MM.1S (cell line): ENCODE results near the gene F11R.

ENCODE experiments used
- DNase-seq: peaks from one replicate; pipeline ENCODE4 v3.0.0-alpha.2; 2015
- H2AFZ ChIP-seq: fragments of 300-600 bp; sonication (generic); 2 replicates; pipeline ENCODE4 v1.6.0; 2016; ENCODE audit warnings: antibody characterized with exemption, low read length
- H3F3A ChIP-seq: fragments of 300-600 bp; sonication (generic); 2 replicates; pipeline ENCODE4 v1.6.1; 2016; ENCODE audit warnings: mild to moderate bottlenecking, antibody characterized with exemption, low read length, moderate library complexity, mixed read lengths; ENCODE audit not compliant: insufficient read depth
- H3K27ac ChIP-seq: fragments of 300-600 bp; sonication (generic); 2 replicates; pipeline ENCODE4 v1.5.1; 2016; ENCODE audit warnings: mild to moderate bottlenecking, low read length
- H3K27me3 ChIP-seq: fragments of 300-600 bp; sonication (generic); replicated peaks from 2 replicates; pipeline ENCODE4 v1.6.0; 2016; ENCODE audit warnings: low read length; ENCODE audit not compliant: insufficient read depth
- H3K36me3 ChIP-seq: fragments of 300-600 bp; sonication (generic); replicated peaks from 2 replicates; pipeline ENCODE4 v1.6.1; 2016; ENCODE audit warnings: mild to moderate bottlenecking, low read length, mixed read lengths; ENCODE audit not compliant: insufficient read depth
- H3K4me1 ChIP-seq: fragments of 300-600 bp; sonication (generic); 2 replicates; pipeline ENCODE4 v1.6.1; 2016; ENCODE audit warnings: low read length, mixed read lengths
- H3K4me2 ChIP-seq: fragments of 300-600 bp; sonication (generic); 2 replicates; pipeline ENCODE4 v1.6.0; 2016; ENCODE audit warnings: low read depth, low read length
- H3K4me3 ChIP-seq: fragments of 300-600 bp; sonication (generic); 2 replicates; pipeline ENCODE4 v1.5.1; 2016; ENCODE audit warnings: low read length, mixed read lengths
- H3K79me2 ChIP-seq: fragments of 300-600 bp; sonication (generic); 2 replicates; pipeline ENCODE4 v1.6.1; 2016; ENCODE audit warnings: mixed run types, low read length, mixed read lengths
- H3K9ac ChIP-seq: fragments of 300-600 bp; sonication (generic); 2 replicates; pipeline ENCODE4 v1.6.1; 2016; ENCODE audit warnings: low read length, mixed read lengths
- H3K9me2 ChIP-seq: fragments of 300-600 bp; sonication (generic); replicated peaks from 2 replicates; pipeline ENCODE4 v1.6.1; 2016; ENCODE audit warnings: mild to moderate bottlenecking, low read length, mixed read lengths; ENCODE audit not compliant: insufficient read depth
- H3K9me3 ChIP-seq: fragments of 300-600 bp; sonication (generic); replicated peaks from 2 replicates; pipeline ENCODE4 v1.6.1; 2016; ENCODE audit warnings: mild to moderate bottlenecking, low read length, mixed read lengths; ENCODE audit not compliant: insufficient read depth
- H4K20me1 ChIP-seq: fragments of 300-600 bp; sonication (generic); 2 replicates; pipeline ENCODE4 v1.6.1; 2016; ENCODE audit warnings: mild to moderate bottlenecking, low read length, moderate library complexity, mixed read lengths; ENCODE audit not compliant: insufficient read depth
- EZH2 ChIP-seq: fragments of 300-600 bp; sonication (generic); optimal IDR thresholded peaks from 2 replicates; pipeline ENCODE3; 2017; ENCODE audit warnings: low read depth, mild to moderate bottlenecking, antibody characterized with exemption, low read length, mixed read lengths
- EZH2phosphoT487 ChIP-seq: fragments of 300-600 bp; sonication (generic); IDR thresholded peaks from 2 replicates; pipeline ENCODE4 v1.6.1; 2018; ENCODE audit warnings: antibody characterized with exemption, low read length
- TF ChIP-seq, protein P1 (sequence below): fragments of 300-600 bp; sonication (generic); IDR thresholded peaks from 2 replicates; pipeline ENCODE4 v1.5.1; 2016; ENCODE audit warnings: antibody characterized with exemption, low read length, mixed read lengths

F11R gene

DNA sequence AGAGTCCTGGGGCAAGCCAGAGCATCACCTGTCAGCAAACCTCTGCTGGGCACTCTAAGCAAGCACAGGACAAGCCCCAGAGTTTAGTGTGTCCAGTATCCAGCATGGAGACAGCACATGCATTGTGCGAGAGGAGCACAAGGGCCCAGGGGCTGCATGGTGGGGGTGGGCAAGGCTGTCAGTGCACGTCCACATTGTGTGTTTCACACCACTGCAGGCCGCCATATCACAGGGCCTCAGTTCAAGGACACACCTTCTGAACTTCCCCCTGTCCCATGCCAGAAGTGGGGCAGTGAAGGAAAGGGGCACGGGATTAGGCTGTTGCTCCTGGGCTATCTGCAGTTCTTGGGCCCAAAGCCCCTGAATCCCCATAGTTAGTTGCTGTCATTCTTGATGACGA is 18.6 kb upstream of the F11R start:
- H3K79me2 ChIP-seq: peaks cover 48% of the 10 kb centered on the region
- H3K9ac ChIP-seq: peak overlapping the region; percentile 72; the same call in 1 of the 2 replicates
- peak overlapping the region; percentile 85 for H3K4me2 ChIP-seq
- peak overlapping the region; percentile 83 for H3K4me3 ChIP-seq
- no peak overlapping the region for H2AFZ ChIP-seq
- H3K36me3 ChIP-seq: peaks cover 10% of the 10 kb centered on the region
- peak overlapping the region; percentile 40; the same call in 1 of the 2 replicates for H3K27ac ChIP-seq
- H4K20me1 ChIP-seq: no peaks in the 10 kb centered on the region
- TF ChIP-seq, protein P1, sequence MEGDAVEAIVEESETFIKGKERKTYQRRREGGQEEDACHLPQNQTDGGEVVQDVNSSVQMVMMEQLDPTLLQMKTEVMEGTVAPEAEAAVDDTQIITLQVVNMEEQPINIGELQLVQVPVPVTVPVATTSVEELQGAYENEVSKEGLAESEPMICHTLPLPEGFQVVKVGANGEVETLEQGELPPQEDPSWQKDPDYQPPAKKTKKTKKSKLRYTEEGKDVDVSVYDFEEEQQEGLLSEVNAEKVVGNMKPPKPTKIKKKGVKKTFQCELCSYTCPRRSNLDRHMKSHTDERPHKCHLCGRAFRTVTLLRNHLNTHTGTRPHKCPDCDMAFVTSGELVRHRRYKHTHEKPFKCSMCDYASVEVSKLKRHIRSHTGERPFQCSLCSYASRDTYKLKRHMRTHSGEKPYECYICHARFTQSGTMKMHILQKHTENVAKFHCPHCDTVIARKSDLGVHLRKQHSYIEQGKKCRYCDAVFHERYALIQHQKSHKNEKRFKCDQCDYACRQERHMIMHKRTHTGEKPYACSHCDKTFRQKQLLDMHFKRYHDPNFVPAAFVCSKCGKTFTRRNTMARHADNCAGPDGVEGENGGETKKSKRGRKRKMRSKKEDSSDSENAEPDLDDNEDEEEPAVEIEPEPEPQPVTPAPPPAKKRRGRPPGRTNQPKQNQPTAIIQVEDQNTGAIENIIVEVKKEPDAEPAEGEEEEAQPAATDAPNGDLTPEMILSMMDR: no peak
- no peak for TF ChIP-seq EZH2phosphoT487
- TF ChIP-seq EZH2: no peak
- H3K27me3 ChIP-seq: no peaks in the 10 kb centered on the region
- peaks cover 15% of the 10 kb centered on the region for H3F3A ChIP-seq
- no peaks in the 10 kb centered on the region for H3K9me2 ChIP-seq
- DNase-seq: peak; percentile 9
- H3K9me3 ChIP-seq: no peaks in the 10 kb centered on the region
- H3K4me1 ChIP-seq: peaks cover 12% of the 10 kb centered on the region

DNA sequence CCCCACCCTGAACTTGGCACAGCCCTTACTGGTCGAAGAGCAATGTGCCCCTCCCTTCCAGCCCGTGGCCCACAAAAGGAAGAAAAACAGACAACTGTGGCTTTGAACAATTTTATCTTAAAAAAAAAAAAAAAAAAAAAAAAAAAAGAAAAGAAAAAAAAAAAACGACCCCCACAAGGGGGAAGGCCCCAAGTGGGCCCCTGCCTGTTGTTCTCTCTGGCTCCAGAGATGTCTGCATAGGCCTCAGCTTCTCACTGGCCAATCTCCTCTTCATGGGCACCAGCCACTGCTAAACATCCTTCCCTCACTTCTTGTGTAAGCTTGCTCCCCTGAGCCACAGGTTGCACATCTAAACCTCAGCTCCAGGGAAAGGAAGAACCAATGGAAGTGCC is 18.2 kb upstream of the F11R start:
- no peaks in the 10 kb centered on the region for H3K27me3 ChIP-seq
- H3K9me2 ChIP-seq: no peaks in the 10 kb centered on the region
- no peak for DNase-seq
- H3K9me3 ChIP-seq: no peaks in the 10 kb centered on the region
- peaks cover 14% of the 10 kb centered on the region for H3F3A ChIP-seq
- H4K20me1 ChIP-seq: no peaks in the 10 kb centered on the region
- peak overlapping the region; percentile 83 for H3K4me3 ChIP-seq
- H3K4me2 ChIP-seq: peak overlapping the region; percentile 85
- H3K27ac ChIP-seq: peak overlapping the region; percentile 40; the same call in 1 of the 2 replicates
- peak overlapping the region; percentile 89 for H2AFZ ChIP-seq
- peaks cover 44% of the 10 kb centered on the region for H3K79me2 ChIP-seq
- peaks cover 10% of the 10 kb centered on the region for H3K36me3 ChIP-seq
- TF ChIP-seq EZH2 (no peak), EZH2phosphoT487 (no peak)
- TF ChIP-seq, protein P1: no peak
- H3K4me1 ChIP-seq: peaks cover 10% of the 10 kb centered on the region
- H3K9ac ChIP-seq: peak overlapping the region; percentile 72; the same call in 1 of the 2 replicates

GRCh38 chr1:161038523-161039153 is 17.7 kb upstream of the F11R start, which contains the start of gene TSTD1:
Gene TSTD1, minus strand, starts transcription at chr1:161038964. Its CDS starts 75 bp downstream, at chr1:161038889.
- peak within 1 kb of the TSS; percentile 85 for H3K4me2 ChIP-seq
- H3K9me2 ChIP-seq: no peaks in the 10 kb centered on the region
- H3F3A ChIP-seq: peaks cover 14% of the 10 kb centered on the region
- peak within 1 kb of the TSS; percentile 40; the same call in 1 of the 2 replicates for H3K27ac ChIP-seq
- H4K20me1 ChIP-seq: no peaks in the 10 kb centered on the region
- H3K27me3 ChIP-seq: no peaks in the 10 kb centered on the region
- H3K9ac ChIP-seq: peak within 1 kb of the TSS; percentile 72
- TF ChIP-seq EZH2: no peak
- TF ChIP-seq, protein P1: no peak
- no peak for TF ChIP-seq EZH2phosphoT487
- DNase-seq: peak; percentile 92
- H3K9me3 ChIP-seq: no peaks in the 10 kb centered on the region
- peaks cover 42% of the 10 kb centered on the region for H3K79me2 ChIP-seq
- H2AFZ ChIP-seq: peak within 1 kb of the TSS; percentile 89
- H3K4me1 ChIP-seq: peaks cover 8% of the 10 kb centered on the region
- H3K36me3 ChIP-seq: peaks cover 10% of the 10 kb centered on the region
- H3K4me3 ChIP-seq: peak within 1 kb of the TSS; percentile 83
